NCI-H1092 (cell line): ENCODE measurements around the gene ALCAM.

Experiments
- DNase-seq: peaks from one replicate; lab custom pipeline; 2025; lab: John Stamatoyannopoulos, UW

ALCAM gene

DNA sequence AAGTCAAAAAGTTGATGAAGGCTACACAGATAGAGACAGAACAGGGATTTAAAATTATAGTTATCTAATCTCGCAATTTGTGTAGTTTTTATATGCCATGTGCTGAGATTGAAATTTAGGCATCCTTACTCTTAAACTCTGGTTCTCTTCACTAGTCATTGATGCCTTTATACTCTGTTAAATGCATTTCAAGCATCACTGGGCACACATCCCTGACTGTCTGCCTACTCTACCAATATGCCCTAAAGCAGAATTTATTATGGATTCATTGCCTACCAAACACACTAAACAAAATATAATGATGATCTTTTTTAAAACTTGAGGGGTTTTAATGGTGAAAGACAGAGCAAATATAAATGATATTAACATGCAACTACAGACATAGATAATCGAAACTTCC lies 10.3 kb upstream of the ALCAM start:
- DNase-seq, result no peak

DNA sequence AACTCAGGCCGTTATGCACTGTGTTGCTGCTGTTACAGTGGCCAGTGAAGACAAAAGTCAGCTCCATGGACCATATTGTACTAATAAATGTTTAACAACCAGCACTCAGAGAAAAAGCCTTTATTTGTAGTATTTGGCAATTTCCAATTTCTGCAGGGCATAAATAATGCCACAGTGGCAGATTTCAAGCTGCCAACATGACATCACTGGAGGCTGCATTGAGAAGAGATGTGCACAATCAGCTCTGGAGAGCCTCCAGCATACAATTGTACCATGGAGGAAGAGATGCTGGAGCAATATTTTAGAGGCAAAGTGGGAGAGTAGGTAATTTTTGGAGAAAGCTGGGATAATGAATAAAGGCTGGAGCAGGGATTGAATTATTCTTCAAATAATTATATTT lies 9.7 kb upstream of the ALCAM start:
- no peak for DNase-seq

DNA sequence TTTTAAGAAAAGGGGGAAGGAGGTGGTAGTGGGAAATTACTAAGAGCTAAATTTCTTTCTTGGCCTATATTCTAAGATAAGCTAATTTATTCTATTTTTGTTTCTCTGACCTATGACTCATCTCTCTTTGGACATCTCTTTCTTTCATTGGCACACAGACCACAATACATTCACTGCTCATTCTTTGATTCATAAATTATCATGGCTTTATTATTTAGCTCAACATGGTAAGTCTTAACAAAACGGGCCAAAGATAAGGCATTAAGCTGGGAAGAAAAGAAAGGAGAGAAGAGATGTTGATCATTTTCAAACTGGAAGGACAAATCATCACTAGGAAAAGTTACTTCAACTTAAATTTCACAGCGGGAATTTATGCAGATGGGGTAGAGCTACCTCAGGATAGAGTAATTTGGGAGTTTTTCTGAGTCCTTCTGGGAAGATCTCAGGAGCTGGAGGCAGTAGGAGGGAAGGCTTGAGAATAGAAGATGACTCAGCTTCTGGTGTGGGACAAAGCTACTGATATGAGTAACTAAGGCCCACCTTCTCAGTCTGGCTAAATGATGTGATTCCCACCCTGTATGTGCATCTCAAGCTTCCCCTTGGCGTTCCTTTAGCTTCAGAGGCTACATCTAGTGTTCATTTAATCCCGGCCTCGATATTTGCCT lies 7.5 kb upstream of the ALCAM start:
- no peak for DNase-seq

DNA sequence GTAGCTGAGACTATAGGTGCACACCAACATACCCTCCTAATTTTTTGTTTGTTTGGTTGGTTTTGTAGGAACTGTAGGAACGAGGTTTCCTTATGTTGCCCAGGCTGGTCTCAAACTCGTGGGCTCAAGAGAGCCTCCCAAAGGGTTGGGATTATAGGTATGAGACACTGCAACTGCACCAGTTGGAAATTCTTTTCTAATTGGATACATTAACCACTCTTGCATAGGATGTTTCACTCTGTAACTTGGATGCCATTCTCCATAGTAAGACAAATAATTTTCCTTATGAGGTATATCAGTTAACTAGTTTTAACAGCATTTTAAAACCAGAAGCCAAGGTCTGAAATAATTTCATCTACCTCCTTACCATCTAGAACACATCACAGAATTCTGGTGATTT lies 6.7 kb upstream of the ALCAM start:
- no peak for DNase-seq

DNA sequence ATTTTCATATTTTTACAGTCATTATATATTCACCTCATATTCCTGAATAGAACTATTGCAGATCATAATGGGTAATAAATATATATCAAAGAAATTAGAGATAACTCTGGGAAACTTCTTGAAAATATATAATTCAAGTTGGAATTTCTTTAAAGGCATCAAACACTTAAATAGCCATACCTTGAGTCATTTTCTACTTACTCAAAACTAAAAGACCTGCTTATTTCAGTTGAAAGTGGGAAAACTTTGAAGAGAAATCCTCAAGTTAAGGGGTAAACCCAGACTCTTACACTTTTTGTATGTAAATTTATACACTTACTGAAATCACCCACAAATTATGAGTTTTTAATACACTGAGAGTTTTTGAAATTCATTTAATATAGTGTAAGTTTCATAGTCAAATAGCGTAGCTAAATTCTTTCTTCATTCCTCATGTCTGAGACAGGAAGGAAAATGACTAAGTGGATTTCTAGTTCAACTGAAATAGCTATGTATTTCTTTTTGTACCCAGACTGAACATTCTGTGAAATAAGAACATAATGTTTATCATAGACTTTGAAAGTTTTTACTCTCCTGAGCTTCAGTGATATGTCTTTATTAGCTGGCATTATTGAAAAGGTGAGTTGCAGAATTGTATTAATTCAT lies 4.6 kb upstream of the ALCAM start:
- no peak for DNase-seq

DNA sequence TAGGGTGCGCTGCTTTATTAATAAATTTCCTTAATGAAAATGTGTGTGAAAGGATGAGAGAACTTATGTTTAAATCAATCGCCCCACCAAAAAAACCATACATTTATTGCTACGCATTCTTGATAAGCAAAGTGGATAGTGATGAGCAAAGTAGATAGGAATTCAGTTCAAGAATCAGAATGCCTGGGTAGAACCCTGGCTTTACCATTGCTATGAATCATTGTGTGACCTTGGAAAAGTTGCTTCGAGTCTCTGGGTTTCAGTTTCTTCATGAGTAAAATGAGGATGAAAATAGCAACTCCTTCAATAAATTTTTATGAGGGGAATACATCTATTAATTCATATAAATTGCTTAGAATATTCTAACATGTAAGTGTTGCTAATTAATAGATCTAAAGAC lies 2.6 kb upstream of the ALCAM start:
- no peak for DNase-seq

DNA sequence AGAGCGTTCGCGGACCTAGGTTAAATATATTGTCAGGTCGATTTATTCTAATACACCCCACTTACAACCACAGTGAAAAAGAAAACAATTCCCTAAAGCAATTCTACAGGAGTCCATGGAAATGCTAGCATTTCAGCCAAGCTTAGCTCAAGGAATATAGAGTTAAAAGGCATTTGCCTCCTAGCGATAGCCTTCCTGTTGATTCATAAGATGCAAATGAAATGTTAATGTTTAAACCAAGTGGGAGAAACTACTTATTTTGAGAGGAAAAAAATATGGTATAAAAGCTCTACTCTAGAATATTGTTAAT lies 1.7 kb upstream of the ALCAM start:
- no peak for DNase-seq

DNA sequence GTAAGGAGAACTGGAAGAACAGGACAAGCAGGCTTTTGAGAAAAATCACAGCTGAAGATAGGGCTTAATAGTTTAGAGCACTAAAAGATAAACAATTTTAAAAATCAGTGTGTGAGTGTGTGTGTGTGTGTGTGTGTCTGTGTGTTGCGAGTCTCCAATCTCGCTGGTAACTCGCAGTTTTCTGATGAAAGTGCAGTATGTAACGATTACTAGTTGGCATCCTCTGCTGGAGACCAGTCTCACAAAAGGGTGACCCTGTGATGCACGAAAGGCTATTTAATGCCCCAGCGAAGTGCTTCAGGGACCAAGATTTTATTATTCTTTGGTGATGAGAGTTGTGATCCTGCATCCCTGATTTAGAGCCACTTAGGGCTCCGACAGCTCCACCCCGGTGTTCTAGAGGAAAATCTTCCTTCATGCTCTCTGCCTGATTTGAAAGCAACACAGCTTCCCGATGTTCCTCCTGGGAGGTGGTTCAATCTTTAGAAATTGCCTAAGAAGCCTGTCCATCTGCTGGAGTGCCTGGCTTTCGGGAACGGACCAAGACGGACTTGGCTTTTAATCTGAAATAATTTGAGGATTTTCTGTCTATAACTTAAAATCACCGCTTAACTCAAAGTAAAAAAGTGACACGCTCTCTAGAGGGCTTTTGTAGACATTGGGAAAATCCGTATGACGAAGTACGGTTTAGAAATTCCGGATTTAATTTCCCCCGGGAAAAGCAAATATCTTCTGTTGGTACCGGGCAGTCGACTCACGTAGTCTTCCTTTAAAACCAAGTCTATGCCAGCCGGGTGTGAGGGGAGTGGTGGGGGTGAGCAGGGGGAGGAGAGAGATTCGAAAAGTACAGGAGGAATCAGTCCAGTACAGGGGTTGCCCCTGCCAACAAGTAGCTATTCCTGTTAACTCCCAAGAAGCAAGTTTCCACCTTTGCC lies 1.1 kb upstream of the ALCAM start:
- peak; percentile 9 for DNase-seq

DNA sequence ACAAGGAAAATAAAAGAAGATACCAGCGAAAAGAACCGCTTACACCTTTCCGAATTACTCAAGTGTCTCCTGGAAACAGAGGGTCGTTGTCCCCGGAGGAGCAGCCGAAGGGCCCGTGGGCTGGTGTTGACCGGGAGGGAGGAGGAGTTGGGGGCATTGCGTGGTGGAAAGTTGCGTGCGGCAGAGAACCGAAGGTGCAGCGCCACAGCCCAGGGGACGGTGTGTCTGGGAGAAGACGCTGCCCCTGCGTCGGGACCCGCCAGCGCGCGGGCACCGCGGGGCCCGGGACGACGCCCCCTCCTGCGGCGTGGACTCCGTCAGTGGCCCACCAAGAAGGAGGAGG lies 325 bp downstream of the ALCAM start:
- no peak for DNase-seq

DNA sequence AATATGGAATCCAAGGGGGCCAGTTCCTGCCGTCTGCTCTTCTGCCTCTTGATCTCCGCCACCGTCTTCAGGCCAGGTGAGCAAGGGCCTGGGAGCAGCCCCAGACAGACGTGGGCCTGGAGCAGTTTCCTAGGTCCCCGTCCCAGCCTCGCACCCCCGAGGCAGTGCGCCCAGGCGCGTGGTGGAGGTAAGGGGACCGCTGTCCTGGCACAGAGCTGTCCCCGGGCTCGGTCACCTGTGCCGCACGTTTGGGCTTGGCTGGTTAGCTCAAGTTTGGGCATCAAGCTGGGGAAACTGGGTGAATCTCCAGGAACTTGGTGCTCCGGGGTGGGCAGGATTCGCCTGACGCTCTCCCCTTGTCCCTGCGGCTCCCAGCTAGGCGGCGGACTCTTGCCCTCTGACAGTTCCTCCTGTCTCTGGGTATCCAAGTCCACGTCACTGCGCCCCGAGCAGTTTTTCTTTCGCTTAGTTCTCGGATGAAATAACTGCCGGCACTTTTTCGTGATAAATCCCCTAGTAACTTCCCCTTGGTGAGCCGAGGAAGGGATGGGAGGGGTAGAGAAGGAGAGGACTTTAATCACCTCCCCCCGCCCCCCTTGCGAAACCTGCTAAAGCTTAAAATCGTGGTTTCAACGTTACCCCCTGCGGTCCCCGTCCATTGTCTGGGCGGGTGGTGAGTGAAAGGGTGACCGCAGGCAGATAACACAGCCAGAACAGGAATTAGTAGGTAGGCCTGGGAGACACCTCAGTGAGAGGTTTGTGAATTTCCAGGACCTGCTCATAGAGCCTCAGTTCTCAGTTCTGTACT lies 901 bp downstream of the ALCAM start:
- peak; percentile 48 for DNase-seq

DNA sequence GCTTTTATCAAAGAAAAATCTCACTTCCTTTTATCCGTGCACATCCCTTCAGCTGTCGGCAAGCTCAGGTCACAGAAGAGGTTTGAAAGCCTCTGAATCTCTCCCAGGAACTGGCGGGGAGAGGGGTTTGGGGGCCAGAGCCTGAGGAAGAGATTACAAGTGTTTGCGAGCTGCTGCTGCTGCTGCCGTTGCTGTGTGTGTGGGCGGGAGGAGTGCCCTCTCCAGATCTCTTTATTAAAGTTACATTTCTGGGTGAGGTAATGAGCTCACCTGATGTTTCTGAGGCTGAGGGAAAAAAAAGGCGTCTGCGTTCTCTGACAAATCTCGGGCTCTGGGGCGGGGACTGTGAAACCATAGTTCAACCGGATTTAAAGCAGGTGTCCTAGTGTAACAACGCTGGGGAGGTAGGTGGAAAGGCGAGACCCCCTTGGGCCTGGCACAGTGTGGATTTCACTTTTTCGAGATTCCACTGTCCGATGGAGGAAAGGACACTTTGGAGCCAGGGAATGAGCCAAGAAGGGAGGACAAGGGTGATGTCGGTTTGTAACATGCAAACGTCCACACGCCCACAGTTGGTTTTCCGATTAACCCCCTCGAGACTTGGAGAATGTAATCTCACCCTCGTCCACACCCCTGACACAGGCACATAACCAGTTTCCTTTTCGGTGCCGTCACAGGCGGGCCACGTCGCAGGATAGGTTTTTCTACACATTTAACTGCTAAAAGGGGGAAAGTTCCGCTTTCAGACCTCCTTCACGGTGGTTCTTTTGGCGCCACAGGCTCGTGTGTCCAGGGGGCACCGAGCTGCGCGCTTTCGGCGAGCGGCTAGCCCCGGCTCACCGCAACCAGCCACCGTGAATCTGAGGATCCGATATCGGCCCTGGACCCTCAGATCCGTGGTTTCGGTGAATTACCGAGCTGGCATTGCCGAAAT lies 2.1 kb downstream of the ALCAM start:
- DNase-seq, result peak; percentile 20

DNA sequence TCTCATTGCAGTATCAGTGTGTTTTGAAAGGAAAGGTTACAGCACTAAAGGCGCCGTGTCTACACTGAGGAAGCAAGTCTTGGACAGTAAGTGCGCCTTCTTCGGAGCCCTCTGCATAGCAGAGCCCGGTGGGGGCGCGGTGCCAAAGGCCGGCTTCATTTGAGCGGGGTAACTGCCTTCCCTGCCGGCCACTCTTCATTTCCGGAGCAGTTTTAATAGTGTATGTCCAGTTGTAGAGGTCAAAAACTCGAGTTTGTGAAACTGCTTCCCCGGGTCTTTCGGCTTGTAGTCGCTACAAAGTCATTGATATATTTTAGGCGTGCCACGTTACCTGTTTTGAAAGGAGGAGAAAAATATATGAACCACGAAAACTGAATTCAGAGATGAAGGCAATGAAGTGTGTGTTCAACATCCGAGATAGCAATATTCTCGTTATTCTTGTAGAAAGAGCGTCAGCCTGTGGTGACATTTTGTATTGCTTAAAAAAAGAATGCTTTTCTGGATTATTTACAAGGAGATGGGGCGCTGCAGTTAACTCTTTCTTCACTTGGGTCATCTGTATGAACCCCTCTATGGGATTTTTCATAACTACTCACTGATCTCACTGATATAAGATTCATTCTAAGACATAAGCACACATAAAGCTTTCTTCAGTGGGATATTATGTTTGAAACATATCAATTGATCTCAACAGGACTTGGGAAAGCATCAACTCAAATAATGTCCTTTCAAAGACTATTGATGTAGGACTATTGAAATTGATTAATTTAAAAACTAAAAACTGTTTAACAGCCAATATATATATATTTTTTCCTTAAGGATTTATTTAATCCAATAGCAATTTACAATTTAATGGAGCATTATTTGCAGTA lies 3.0 kb downstream of the ALCAM start:
- DNase-seq, result peak; percentile 40

DNA sequence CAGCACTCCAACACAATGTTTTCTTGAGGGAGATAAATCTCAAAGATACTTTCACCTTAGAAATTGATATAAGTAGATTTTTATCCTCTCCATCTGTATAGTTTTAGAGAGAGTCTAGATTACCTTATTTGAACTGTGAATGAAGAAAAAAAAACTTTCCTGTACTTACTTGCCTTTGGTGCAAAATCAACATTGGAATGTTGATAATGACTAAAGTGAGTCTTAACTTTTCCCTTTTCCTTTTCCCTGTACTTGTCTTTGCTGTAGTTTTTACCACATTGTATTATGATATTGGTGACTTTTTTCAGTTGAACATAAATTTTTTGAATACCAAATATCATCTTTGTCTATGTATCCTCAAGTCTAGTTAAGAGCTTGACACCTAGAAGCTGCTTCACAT lies 6.7 kb downstream of the ALCAM start:
- no peak for DNase-seq

DNA sequence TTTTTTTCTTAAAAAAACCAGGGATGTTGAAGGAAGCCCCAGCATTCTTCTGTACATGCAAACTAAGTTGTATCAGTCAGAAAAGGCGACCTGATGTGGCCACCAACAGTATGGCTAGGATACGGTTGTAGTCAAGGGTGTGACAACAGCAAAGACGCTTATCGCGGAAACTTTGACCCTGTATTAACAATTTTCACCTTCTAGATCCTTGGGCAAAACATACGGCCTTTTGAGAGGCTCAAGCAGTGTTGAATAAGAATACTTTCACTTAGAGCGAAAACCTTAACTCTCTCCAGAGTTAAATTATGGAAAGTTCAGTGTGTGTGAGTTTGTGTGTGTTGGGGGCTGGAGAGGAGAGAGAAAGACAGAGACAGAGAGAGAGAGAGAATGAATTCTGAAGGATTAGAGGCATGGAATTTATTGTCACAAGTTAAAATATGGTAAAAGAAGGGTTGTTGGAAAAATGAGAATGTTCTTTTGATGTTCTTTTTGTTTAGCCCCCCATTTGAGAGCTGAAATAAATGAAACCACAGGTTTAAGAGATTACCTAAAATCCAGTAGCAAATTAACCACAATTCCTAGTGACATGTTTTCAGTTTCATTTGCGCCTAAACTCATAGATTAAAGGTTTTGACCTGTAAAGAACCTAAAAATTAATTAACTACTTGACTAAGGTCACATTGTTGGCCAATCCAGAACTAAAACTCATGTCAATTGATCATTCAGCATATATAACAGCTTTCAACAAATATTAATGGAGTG lies 9.2 kb downstream of the ALCAM start:
- DNase-seq, result no peak

DNA sequence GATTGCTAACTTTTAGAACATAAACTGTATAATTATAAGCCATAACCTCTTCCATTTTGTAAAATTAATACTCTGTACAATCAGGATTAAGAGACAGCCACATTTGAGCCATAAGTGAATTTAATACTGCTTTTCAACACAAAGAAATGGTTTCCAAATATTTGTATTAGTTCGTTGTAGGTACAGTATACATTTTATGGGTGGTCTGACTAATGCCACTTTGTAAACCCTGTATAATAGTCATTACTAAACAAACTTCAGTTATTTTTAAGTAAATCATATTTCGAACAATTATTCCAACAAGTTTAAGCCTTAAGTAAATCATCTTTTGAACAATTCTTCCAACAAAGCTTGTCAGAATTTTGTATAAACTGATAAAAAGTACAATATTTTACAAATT lies 11.0 kb downstream of the ALCAM start:
- no peak for DNase-seq

DNA sequence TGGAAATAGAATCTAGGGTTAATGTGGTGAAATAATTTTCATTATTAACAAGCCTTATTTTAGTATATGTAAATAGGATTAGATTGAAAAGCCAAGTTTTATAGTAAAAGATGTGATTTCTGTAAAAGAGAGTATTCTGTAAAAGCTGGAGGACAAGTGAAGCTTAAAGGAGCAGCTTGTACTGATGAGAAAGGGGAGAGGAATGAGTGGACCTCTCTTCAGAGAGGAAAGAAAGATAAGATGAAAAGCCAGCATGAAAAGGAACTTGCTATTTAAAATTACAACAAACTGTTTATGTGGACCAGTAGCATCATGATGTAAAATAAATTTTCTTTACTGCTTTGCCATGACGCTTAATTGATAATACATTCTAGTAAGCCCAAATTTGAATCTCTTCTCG lies 18.5 kb downstream of the ALCAM start:
- DNase-seq, result no peak

DNA sequence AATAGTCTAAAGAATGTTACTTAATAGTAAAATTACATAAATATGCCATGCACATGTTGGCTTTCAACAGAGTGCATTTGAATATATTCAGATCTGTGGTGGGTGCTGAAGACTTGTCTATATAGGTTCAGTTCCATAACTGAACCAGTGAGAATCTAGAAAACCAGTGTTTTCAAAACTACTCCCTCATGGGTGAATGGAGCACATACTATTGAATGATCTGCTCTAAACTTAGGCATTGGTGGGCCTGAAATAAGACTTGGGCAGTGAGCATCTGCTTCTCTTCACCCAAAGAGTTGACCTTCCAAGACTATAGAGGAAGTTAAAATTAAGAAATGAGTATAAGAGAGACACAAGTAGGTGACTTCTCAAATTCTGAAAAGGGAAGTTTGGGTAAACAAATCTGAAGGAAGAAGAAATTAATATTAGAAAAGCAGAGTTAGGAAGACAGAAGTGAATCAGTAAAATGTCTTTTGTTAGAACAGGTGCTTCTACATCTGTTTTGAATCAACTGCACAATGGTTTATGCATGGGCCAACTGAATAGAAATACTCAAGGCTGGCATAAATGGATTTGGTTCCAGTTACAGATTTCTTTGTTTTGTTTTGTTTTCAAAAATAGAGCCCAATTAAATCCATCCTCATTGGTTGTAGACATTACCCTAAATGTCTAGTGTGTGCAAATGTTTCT lies 19.3 kb downstream of the ALCAM start:
- DNase-seq, result no peak

DNA sequence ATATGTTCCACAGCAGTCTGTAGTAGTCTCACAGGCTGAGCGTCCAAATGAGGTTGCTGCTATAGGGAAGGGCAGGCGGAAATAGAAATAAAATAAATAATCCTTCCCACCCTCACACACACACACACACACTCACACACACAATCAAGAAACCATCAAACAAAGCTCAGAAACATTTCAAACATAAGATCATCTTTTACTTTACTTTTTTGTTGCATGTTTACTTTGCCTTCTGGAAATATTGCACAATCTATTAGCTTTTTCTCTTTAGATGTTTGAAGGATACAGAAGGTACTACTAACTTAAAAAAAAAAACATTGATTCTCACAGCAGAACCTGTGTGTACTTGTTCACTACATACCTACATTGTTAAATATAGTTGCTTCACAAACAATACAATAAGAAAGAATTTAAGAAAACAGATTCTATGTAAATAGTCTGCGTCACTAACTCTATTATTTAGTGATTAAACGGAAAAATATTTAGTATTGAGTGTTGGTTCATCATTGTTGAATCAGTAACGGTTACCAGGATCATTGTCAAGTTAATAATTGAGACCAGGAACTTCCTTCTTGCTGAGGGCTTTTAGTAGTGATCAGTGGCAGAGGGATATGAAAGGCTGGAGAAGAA lies 20.5 kb downstream of the ALCAM start:
- DNase-seq, result no peak

DNA sequence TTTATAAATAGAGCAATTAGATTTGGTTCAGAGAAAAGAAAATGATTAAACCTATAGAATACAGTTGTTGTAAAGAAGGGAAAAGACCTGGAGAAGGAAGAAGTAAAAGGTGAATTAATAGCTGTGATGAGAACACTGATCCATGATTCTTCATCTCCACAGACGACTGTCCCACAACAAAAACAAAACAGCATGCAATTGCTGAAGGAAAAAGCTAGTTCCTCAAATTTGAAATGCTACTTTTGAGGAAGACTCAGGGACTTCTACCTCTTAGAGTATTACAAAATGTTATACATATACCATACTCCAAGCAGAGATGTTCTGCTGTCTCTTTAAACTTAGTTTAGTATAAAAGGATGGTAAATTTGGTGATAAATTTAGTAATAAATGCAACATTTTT lies 21.5 kb downstream of the ALCAM start:
- DNase-seq, result no peak
